Measurements from ENCODE around the gene CALN1.

DNA sequence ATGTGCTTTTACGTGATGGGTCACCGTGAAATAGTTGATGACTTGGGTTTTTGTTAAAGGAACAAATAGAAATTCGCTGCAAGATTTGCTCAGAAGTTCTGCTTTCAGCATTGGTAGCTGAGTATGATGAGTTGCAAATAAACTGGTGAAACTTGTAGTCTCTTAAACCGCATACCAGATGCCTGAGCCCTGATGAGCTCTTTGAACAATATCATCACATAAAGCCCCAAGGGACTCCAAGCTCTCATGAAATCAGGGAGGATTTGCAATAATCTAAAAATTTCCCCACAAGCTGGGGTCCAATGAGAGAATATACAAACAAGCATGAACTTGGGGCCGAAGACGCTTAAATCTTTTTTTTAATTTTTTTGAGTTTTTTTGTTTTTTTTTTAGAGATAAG, 312.4 kb downstream of the CALN1 start:
- TF ChIP-seq, protein P1, sequence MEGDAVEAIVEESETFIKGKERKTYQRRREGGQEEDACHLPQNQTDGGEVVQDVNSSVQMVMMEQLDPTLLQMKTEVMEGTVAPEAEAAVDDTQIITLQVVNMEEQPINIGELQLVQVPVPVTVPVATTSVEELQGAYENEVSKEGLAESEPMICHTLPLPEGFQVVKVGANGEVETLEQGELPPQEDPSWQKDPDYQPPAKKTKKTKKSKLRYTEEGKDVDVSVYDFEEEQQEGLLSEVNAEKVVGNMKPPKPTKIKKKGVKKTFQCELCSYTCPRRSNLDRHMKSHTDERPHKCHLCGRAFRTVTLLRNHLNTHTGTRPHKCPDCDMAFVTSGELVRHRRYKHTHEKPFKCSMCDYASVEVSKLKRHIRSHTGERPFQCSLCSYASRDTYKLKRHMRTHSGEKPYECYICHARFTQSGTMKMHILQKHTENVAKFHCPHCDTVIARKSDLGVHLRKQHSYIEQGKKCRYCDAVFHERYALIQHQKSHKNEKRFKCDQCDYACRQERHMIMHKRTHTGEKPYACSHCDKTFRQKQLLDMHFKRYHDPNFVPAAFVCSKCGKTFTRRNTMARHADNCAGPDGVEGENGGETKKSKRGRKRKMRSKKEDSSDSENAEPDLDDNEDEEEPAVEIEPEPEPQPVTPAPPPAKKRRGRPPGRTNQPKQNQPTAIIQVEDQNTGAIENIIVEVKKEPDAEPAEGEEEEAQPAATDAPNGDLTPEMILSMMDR (IDR thresholded peaks at IDR 0.05): no peak
- TF ChIP-seq POLR2AphosphoS5 (IDR thresholded peaks at IDR 0.05) (no peak), POLR2A (IDR thresholded peaks at IDR 0.05) (no peak)

Data from prostate gland (tissue), 2 donors.